CD14-positive monocyte (primary cell): ENCODE results near the gene UGT1A10. TPM values are rescaled to one million over a fixed set of nuclear protein-coding genes. Genes with fewer than 3 reads are reported as not detected.

ENCODE experiments used
- DNase-seq, 3 donors: peaks; one replicate each; pipeline ENCODE4 v3.0.0-alpha.2; 2011 to 2022
- H2AFZ ChIP-seq: 2 replicates; pipeline ENCODE4 v1.6.0; 2012; ENCODE audit warnings: mild to moderate bottlenecking, low read depth, low read length, inconsistent platforms; ENCODE audit not compliant: insufficient read depth, poor library complexity, severe bottlenecking
- H3K27ac ChIP-seq, 2 donors: 1 replicate in 1 of 2; 2 replicates in 1 of 2; pipeline ENCODE4 v1.5.1; 2012 to 2013; ENCODE audit warnings: low read length in 2 of 2, control low read depth in 1 of 2, inconsistent platforms in 1 of 2, low read depth in 1 of 2, mild to moderate bottlenecking in 1 of 2
- H3K27me3 ChIP-seq, 2 donors: one replicate each; pipeline versions ENCODE4 v1.6.0 to v1.6.1; 2011 to 2013; ENCODE audit warnings: low read length in 2 of 2; ENCODE audit not compliant: control insufficient read depth in 2 of 2, insufficient read depth in 2 of 2
- H3K36me3 ChIP-seq, 2 donors: replicated peaks in 1 of 2; 1 replicate in 1 of 2; 2 replicates in 1 of 2; pipeline versions ENCODE4 v1.5.1 to v1.6.1; 2012 to 2013; ENCODE audit warnings: low read length in 2 of 2, control low read depth in 1 of 2, inconsistent platforms in 1 of 2, mild to moderate bottlenecking in 1 of 2; ENCODE audit not compliant: insufficient read depth in 2 of 2, control insufficient read depth in 1 of 2
- H3K4me1 ChIP-seq, 2 donors: 1 replicate in 1 of 2; 2 replicates in 1 of 2; pipeline versions ENCODE4 v1.5.1 to v1.6.1; 2012 to 2013; ENCODE audit warnings: low read length in 2 of 2, control low read depth in 1 of 2, inconsistent platforms in 1 of 2, mild to moderate bottlenecking in 1 of 2, moderate library complexity in 1 of 2; ENCODE audit not compliant: insufficient read depth in 2 of 2, control insufficient read depth in 1 of 2
- H3K4me2 ChIP-seq: replicated peaks from 2 replicates; pipeline ENCODE3; 2012; ENCODE audit warnings: low read length, moderate library complexity, mild to moderate bottlenecking; ENCODE audit not compliant: poor library complexity, severe bottlenecking; ENCODE audit errors: extremely low read depth
- H3K4me3 ChIP-seq, 3 experiments: fragments of 200-600 bp in 1 of 3; sonication (generic) in 1 of 3; replicated peaks in 1 of 3; 1 replicate in 2 of 3; 2 replicates in 1 of 3; pipeline ENCODE4 v1.5.1; 2011 to 2013; ENCODE audit warnings: low read length in 3 of 3, mild to moderate bottlenecking in 3 of 3, control low read depth in 2 of 3, low read depth in 2 of 3, inconsistent platforms in 1 of 3, moderate library complexity in 1 of 3
- H3K79me2 ChIP-seq: 2 replicates; pipeline ENCODE4 v1.6.0; 2012; ENCODE audit warnings: mild to moderate bottlenecking, control low read depth, inconsistent platforms, low read length, moderate library complexity; ENCODE audit not compliant: insufficient read depth
- H3K9ac ChIP-seq: 2 replicates; pipeline ENCODE4 v1.6.0; 2017; ENCODE audit warnings: low read length, mild to moderate bottlenecking; ENCODE audit not compliant: insufficient read depth, poor library complexity, severe bottlenecking
- H3K9me3 ChIP-seq, 2 donors: replicated peaks in 1 of 2; 1 replicate in 1 of 2; 2 replicates in 1 of 2; pipeline versions ENCODE4 v1.5.1 to v1.6.1; 2012 to 2013; ENCODE audit warnings: low read length in 2 of 2, control low read depth in 1 of 2; ENCODE audit not compliant: control insufficient read depth in 1 of 2, insufficient read depth in 1 of 2
- H4K20me1 ChIP-seq: 2 replicates; pipeline ENCODE4 v1.6.0; 2012; ENCODE audit warnings: mild to moderate bottlenecking, low read length, control low read depth, moderate library complexity; ENCODE audit not compliant: insufficient read depth
- H3K27ac Mint-ChIP-seq, 7 donors: one replicate each; pipeline ENCODE4 v1.8.0; 2020; ENCODE audit warnings: mild to moderate bottlenecking in 7 of 7, mixed read lengths in 7 of 7, moderate library complexity in 6 of 7, inconsistent platforms in 2 of 7
- H3K27me3 Mint-ChIP-seq, 3 donors: one replicate each; pipeline ENCODE4 v1.8.0; 2021 to 2022; ENCODE audit warnings: low read depth in 3 of 3, mild to moderate bottlenecking in 3 of 3, mixed read lengths in 3 of 3, moderate library complexity in 3 of 3, inconsistent platforms in 1 of 3
- H3K36me3 Mint-ChIP-seq, 2 donors: one replicate each; pipeline ENCODE4 v1.8.0; 2020; ENCODE audit warnings: mixed read lengths in 2 of 2, inconsistent platforms in 1 of 2, mild to moderate bottlenecking in 1 of 2
- H3K4me1 Mint-ChIP-seq: one replicate; pipeline ENCODE4 v1.8.0; 2020; ENCODE audit warnings: mild to moderate bottlenecking, mixed read lengths
- H3K4me3 Mint-ChIP-seq, 2 donors: one replicate each; pipeline ENCODE4 v1.8.0; 2020; ENCODE audit warnings: mild to moderate bottlenecking in 2 of 2, mixed read lengths in 2 of 2, moderate library complexity in 1 of 2
- H3K9me3 Mint-ChIP-seq, 7 donors: one replicate each; pipeline ENCODE4 v1.8.0; 2020 to 2022; ENCODE audit warnings: mixed read lengths in 7 of 7, mild to moderate bottlenecking in 6 of 7, moderate library complexity in 6 of 7, inconsistent platforms in 2 of 7
- WGBS: methylation state at CpG from one replicate; pipeline ENCODE4 v1.1.5; 2013; ENCODE audit warnings: missing lambda C conversion rate; ENCODE audit not compliant: insufficient coverage; 5-methylcytosine and 5-hydroxymethylcytosine counted together
- intact Hi-C, 2 donors: fragments of 100-400 bp; cut with micrococcal nuclease; formaldehyde crosslinking; loops; one replicate each; pipeline versions ENCODE4 v1.15.0 to v1.15.1; 2023
- polyA plus RNA-seq, 3 donors: library from polyadenylated mRNA; depleted of rRNA in 1 of 3; unstranded in 2 of 3; stranded (reverse) in 1 of 3; fragments of 300-500 nt in 2 of 3; fragments of >200 nt in 1 of 3; fragmentation: Illumina TruSeq in 2 of 3; gene quantifications; 1 replicate in 2 of 3; 2 replicates in 1 of 3; pipeline ENCODE4 v1.2.3, GENCODE V29; 2012 to 2021
- TF ChIP-seq, protein P1 (sequence below): fragments of 200-600 bp; IDR thresholded peaks from one replicate; pipeline ENCODE4 v1.8.0; 2022; ENCODE audit warnings: antibody characterized with exemption, mild to moderate bottlenecking

UGT1A10 gene
- polyA plus RNA-seq, 3 donors: not detected

GRCh38 chr2:233756429-233757081 is 120.3 kb downstream of the UGT1A10 start:
- Histone ChIP-seq H3K27me3 (no peaks in the 10 kb centered on the region), H3K4me2 (no peak overlapping the region), H3K27ac (no peak overlapping the region), H3K4me1 (no peaks in the 10 kb centered on the region), H3K79me2 (no peaks in the 10 kb centered on the region), H2AFZ (no peak overlapping the region), H3K9me3 (peaks cover 0 to 4% of the 10 kb centered on the region in 2 donors), H3K9ac (no peak overlapping the region), H3K36me3 (no peaks in the 10 kb centered on the region), H4K20me1 (no peaks in the 10 kb centered on the region), H3K4me3 (no peak overlapping the region)
- H3K4me1 Mint-ChIP-seq: no peaks in the 10 kb centered on the region
- H3K36me3 Mint-ChIP-seq: no peaks in the 10 kb centered on the region
- WGBS: 90% methylated on average over 2 of the region's 7 CpGs
- H3K27me3 Mint-ChIP-seq: peaks cover 0 to 2% (median 1%) of the 10 kb centered on the region in 3 donors
- H3K27ac Mint-ChIP-seq: no peak overlapping the region
- TF ChIP-seq, protein P1, sequence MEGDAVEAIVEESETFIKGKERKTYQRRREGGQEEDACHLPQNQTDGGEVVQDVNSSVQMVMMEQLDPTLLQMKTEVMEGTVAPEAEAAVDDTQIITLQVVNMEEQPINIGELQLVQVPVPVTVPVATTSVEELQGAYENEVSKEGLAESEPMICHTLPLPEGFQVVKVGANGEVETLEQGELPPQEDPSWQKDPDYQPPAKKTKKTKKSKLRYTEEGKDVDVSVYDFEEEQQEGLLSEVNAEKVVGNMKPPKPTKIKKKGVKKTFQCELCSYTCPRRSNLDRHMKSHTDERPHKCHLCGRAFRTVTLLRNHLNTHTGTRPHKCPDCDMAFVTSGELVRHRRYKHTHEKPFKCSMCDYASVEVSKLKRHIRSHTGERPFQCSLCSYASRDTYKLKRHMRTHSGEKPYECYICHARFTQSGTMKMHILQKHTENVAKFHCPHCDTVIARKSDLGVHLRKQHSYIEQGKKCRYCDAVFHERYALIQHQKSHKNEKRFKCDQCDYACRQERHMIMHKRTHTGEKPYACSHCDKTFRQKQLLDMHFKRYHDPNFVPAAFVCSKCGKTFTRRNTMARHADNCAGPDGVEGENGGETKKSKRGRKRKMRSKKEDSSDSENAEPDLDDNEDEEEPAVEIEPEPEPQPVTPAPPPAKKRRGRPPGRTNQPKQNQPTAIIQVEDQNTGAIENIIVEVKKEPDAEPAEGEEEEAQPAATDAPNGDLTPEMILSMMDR: no peak
- no peak for DNase-seq
- peaks cover 1 to 13% (median 5%) of the 10 kb centered on the region in 7 donors for H3K9me3 Mint-ChIP-seq
- intact Hi-C loops: no loop called here
- H3K4me3 Mint-ChIP-seq: no peak overlapping the region

DNA sequence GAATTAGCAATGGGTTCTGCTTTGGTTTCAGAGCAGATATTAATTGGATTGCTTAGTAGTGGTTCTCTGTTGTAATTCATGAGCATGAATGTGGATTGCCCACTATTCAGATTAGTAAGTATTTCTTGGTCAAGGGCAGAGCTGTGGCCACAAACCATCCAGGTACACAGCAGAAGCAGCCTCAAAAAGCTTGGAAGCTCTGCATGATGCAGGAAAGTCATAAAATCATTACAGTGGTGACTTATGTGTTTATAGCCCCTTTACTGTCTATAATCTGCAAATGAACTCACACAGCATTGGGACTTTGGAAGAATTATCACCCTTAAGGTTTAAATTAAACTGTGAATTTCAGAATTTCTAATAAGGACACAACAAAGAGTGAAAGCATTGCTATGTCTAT is 121.9 kb downstream of the UGT1A10 start:
- Mint-ChIP-seq H3K9me3 (peaks cover 0 to 7% (median 4%) of the 10 kb centered on the region in 7 donors), H3K36me3 (no peaks in the 10 kb centered on the region), H3K4me3 (no peak overlapping the region), H3K27ac (no peak overlapping the region), H3K4me1 (no peaks in the 10 kb centered on the region), H3K27me3 (peaks cover 0 to 2% (median 0%) of the 10 kb centered on the region in 3 donors)
- DNase-seq: no peak
- Histone ChIP-seq H3K79me2 (no peaks in the 10 kb centered on the region), H3K27me3 (no peaks in the 10 kb centered on the region), H3K4me1 (no peaks in the 10 kb centered on the region), H4K20me1 (no peaks in the 10 kb centered on the region), H3K36me3 (no peaks in the 10 kb centered on the region), H3K4me2 (no peak overlapping the region), H2AFZ (no peak overlapping the region), H3K27ac (no peak overlapping the region), H3K9ac (no peak overlapping the region), H3K4me3 (no peak overlapping the region), H3K9me3 (peaks cover 0 to 4% of the 10 kb centered on the region in 2 donors)
- intact Hi-C loops: no loop called here
- TF ChIP-seq, protein P1: no peak
